Measurements from ENCODE around the gene EIF4G1. TPM values are rescaled to one million over a fixed set of nuclear protein-coding genes. Genes with fewer than 3 reads are reported as not detected.

The EIF4G1 gene
- total RNA-seq, 1 experiment from 2014 or later, result 532 TPM

DNA sequence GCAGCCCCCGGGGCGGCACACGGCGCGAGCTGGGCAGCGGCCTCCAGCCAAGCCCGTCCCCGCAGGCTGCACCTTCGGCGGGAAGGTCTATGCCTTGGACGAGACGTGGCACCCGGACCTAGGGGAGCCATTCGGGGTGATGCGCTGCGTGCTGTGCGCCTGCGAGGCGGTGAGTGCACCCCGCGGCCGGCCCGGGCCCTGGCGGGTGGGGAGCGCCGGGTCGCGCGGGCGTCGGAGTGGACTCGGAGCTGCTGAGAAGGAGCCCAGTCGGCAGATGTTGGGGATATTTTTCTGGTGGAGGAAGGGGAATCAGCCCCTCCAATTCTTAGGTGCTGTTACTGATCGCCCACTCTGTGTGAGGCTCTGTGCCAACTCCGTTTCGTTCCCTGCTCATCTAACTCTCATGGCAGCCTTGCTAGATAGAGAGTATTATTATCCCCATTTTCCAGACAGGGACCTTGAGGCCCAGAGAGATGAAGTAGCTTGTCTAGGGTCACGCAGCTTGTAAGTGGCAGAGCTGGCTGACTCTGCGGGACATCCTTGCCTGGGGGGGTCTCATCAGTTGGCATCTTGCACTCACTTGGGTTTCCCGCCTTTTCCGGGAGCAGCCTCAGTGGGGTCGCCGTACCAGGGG, 66.3 kb downstream of the EIF4G1 start:
- H3K9ac ChIP-seq (ENCODE audit: extremely low read depth, insufficient read length, low read length), result no peak overlapping the region
- H4K20me1 ChIP-seq (ENCODE audit: control insufficient read depth, insufficient read depth, insufficient read length), result peaks cover 2% of the 10 kb centered on the region
- H3K4me1 ChIP-seq (ENCODE audit: insufficient read depth, low read length), result peaks cover 6% of the 10 kb centered on the region; the same call in 1 of the 2 replicates
- H2BK15ac ChIP-seq (ENCODE audit: low read depth, low read length), result no peak overlapping the region
- Mint-ChIP-seq H3K36me3 (ENCODE audit: insufficient read depth in 1 of 3, low read depth in 3 of 3) (no peaks in the 10 kb centered on the region), H3K4me3 (peak overlapping the region; percentile 61 to 82), H3K4me1 (peaks cover 35 to 38% of the 10 kb centered on the region in 2 experiments), H3K27me3 (ENCODE audit: low read depth) (peaks cover 87% of the 10 kb centered on the region), H3K9me3 (peaks cover 0 to 3% of the 10 kb centered on the region in 2 experiments; a peak in 3 of 5 replicates), H3K27ac (no peak overlapping the region)
- peak overlapping the region; percentile 80 for H3K4me2 ChIP-seq (ENCODE audit: insufficient read depth, insufficient read length, low read length)
- no peak overlapping the region for H4K91ac ChIP-seq (ENCODE audit: insufficient read length, low read depth, low read length)
- H2AK5ac ChIP-seq (ENCODE audit: insufficient read length, low read length), result no peak overlapping the region
- H3K27ac ChIP-seq (ENCODE audit: insufficient read length, low read depth, low read length), result no peak overlapping the region
- H3K4ac ChIP-seq (ENCODE audit: low read depth, low read length), result no peak overlapping the region
- no peak overlapping the region for H2BK20ac ChIP-seq (ENCODE audit: low read depth, low read length, poor library complexity, severe bottlenecking)
- H3K79me1 ChIP-seq (ENCODE audit: insufficient read depth, low read depth, low read length, poor library complexity, severe bottlenecking), result no peaks in the 10 kb centered on the region
- H3K14ac ChIP-seq (ENCODE audit: insufficient read depth, low read length), result no peak overlapping the region
- no CpG with 5 or more reads among the region's 42 CpGs for WGBS (ENCODE audit: extremely low coverage, insufficient read length, low lambda C conversion rate)
- H3K18ac ChIP-seq (ENCODE audit: insufficient read length, low read depth, low read length), result no peak overlapping the region
- no peak overlapping the region for H4K5ac ChIP-seq (ENCODE audit: insufficient read length, low read depth, low read length)
- no peak overlapping the region for H3K23ac ChIP-seq (ENCODE audit: insufficient read length, low read depth, low read length)
- H4K8ac ChIP-seq (replicated peaks; ENCODE audit: insufficient read length, low read depth, low read length), result no peak overlapping the region
- H3K79me2 ChIP-seq (ENCODE audit: insufficient read depth, low read length), result no peaks in the 10 kb centered on the region
- no peak for DNase-seq
- no peak overlapping the region for H2BK120ac ChIP-seq (ENCODE audit: low read depth, low read length, poor library complexity, severe bottlenecking)
- H2BK5ac ChIP-seq (ENCODE audit: insufficient read length, low read length), result no peak overlapping the region
- peaks cover 9% of the 10 kb centered on the region for H3K23me2 ChIP-seq (ENCODE audit: insufficient read length, low read depth, low read length, poor library complexity, severe bottlenecking)
- no peak overlapping the region for H3K56ac ChIP-seq (ENCODE audit: insufficient read length, low read depth, low read length)
- H3K9me3 ChIP-seq (ENCODE audit: control insufficient read depth, low read depth, low read length), result no peaks in the 10 kb centered on the region
- no peak overlapping the region for H2BK12ac ChIP-seq (ENCODE audit: insufficient read length, low read depth, low read length)
- TF ChIP-seq, protein P1, sequence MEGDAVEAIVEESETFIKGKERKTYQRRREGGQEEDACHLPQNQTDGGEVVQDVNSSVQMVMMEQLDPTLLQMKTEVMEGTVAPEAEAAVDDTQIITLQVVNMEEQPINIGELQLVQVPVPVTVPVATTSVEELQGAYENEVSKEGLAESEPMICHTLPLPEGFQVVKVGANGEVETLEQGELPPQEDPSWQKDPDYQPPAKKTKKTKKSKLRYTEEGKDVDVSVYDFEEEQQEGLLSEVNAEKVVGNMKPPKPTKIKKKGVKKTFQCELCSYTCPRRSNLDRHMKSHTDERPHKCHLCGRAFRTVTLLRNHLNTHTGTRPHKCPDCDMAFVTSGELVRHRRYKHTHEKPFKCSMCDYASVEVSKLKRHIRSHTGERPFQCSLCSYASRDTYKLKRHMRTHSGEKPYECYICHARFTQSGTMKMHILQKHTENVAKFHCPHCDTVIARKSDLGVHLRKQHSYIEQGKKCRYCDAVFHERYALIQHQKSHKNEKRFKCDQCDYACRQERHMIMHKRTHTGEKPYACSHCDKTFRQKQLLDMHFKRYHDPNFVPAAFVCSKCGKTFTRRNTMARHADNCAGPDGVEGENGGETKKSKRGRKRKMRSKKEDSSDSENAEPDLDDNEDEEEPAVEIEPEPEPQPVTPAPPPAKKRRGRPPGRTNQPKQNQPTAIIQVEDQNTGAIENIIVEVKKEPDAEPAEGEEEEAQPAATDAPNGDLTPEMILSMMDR (conservative IDR thresholded peaks at IDR 0.05), result no peak
- peaks cover 33% of the 10 kb centered on the region for H3K27me3 ChIP-seq (ENCODE audit: insufficient read depth, low read length)
- H2AFZ ChIP-seq (ENCODE audit: low read length), result no peak overlapping the region
- no peak overlapping the region for H3T11ph ChIP-seq (ENCODE audit: low read length)
